Caco-2 (cell line): ENCODE data around the gene DMKN. TPM values are rescaled to one million over a fixed set of nuclear protein-coding genes. Genes with fewer than 3 reads are reported as not detected.
"Not testable (repeated sequence)": the region's sequence is repeated elsewhere in the genome, so short reads cannot be mapped to it uniquely, and the experiment has no call there.

Source experiments
- BruUV-seq: library from RNA; stranded (reverse); fragments of 400-500 nt; replicated peaks from 2 replicates; lab custom pipeline; 2021; lab: Mats Ljungman, UMichigan
- CTCF ChIA-PET: fragments of 300-600 bp; sonication (Branson Sonifier 250); formaldehyde crosslinking; loops from one replicate; lab custom pipeline; 2022; ENCODE audit warnings: antibody characterized with exemption; lab: Charles Lee
- POLR2A ChIA-PET: fragments of 300-600 bp; sonication (Branson Sonifier 250); formaldehyde crosslinking; loops from one replicate; lab custom pipeline; 2022; ENCODE audit warnings: antibody characterized with exemption; lab: Charles Lee
- DNase-seq, 2 experiments: peaks; one replicate each; pipeline versions ENCODE4 v3.0.0 to v3.0.0-alpha.2; 2020 to 2022
- H3K27me3 ChIP-seq: replicated peaks from 2 replicates; pipeline ENCODE4 v1.6.0; 2011; ENCODE audit warnings: low read length; ENCODE audit not compliant: control insufficient read depth, insufficient read depth
- H3K36me3 ChIP-seq: 2 replicates; pipeline ENCODE4 v1.5.1; 2011; ENCODE audit warnings: low read length; ENCODE audit not compliant: control insufficient read depth, insufficient read depth
- H3K4me1 ChIP-seq: fragments of 250-450 bp; sonication (Bioruptor Pico); 2 replicates; pipeline ENCODE4 v1.5.1; 2020; ENCODE audit warnings: mild to moderate bottlenecking
- H3K4me3 ChIP-seq: 2 replicates; pipeline ENCODE4 v1.5.1; 2011; ENCODE audit warnings: low read depth, mild to moderate bottlenecking, control low read depth, low read length
- H3K9me3 ChIP-seq: fragments of 250-450 bp; sonication (Bioruptor Pico); 2 replicates; pipeline ENCODE4 v1.5.1; 2020; ENCODE audit warnings: mild to moderate bottlenecking, moderate library complexity
- H3K27ac Mint-ChIP-seq: one replicate; pipeline ENCODE4 v1.8.0; 2022; ENCODE audit warnings: mixed read lengths; ENCODE audit not compliant: unreplicated experiment
- H3K27me3 Mint-ChIP-seq: one replicate; pipeline ENCODE4 v1.8.0; 2022; ENCODE audit warnings: mixed read lengths; ENCODE audit not compliant: insufficient read depth, unreplicated experiment
- H3K36me3 Mint-ChIP-seq: one replicate; pipeline ENCODE4 v1.8.0; 2022; ENCODE audit warnings: mild to moderate bottlenecking, mixed read lengths; ENCODE audit not compliant: insufficient read depth, unreplicated experiment
- H3K4me1 Mint-ChIP-seq: one replicate; pipeline ENCODE4 v1.8.0; 2022; ENCODE audit warnings: low read depth, mixed read lengths; ENCODE audit not compliant: unreplicated experiment
- H3K4me3 Mint-ChIP-seq: one replicate; pipeline ENCODE4 v1.8.0; 2022; ENCODE audit warnings: mild to moderate bottlenecking, moderate library complexity, mixed read lengths; ENCODE audit not compliant: unreplicated experiment
- H3K9me3 Mint-ChIP-seq: one replicate; pipeline ENCODE4 v1.8.0; 2022; ENCODE audit warnings: mixed read lengths; ENCODE audit not compliant: unreplicated experiment
- CTCF ChIP-seq, 2 experiments: fragments of 200-600 bp in 1 of 2; IDR thresholded peaks; 1 replicate in 1 of 2; 2 replicates in 1 of 2; pipeline versions ENCODE4 v1.5.1 to v1.8.0; 2011 to 2022; ENCODE audit warnings: antibody characterized with exemption in 1 of 2, control low read depth in 1 of 2, inconsistent platforms in 1 of 2, low read depth in 1 of 2, low read length in 1 of 2, mild to moderate bottlenecking in 1 of 2, moderate library complexity in 1 of 2; ENCODE audit not compliant: insufficient read depth in 1 of 2, severe bottlenecking in 1 of 2, unreplicated experiment in 1 of 2
- intact Hi-C: fragments of 100-400 bp; cut with micrococcal nuclease; formaldehyde crosslinking; loops from one replicate; pipeline ENCODE4 v1.10.0; 2022; ENCODE audit not compliant: unreplicated experiment
- total RNA-seq: library from RNA; stranded (reverse); gene quantifications from 2 replicates; pipeline ENCODE4 v1.2.3, GENCODE V29; 2022

DMKN gene
- total RNA-seq, 1 experiment from 2014 or later, result 341 TPM

- no peak for DNase-seq
- Histone ChIP-seq H3K9me3 (no peaks in the 10 kb centered on the region), H3K4me1 (peaks cover 20% of the 10 kb centered on the region), H3K27me3 (no peaks in the 10 kb centered on the region), H3K36me3 (no peaks in the 10 kb centered on the region), H3K4me3 (no peak overlapping the region)
- H3K27ac Mint-ChIP-seq, result no peak overlapping the region
- H3K9me3 Mint-ChIP-seq, result no peaks in the 10 kb centered on the region
- ChIA-PET POLR2A (no interaction called here), CTCF (no interaction called here)
- H3K4me1 Mint-ChIP-seq, result peaks cover 10% of the 10 kb centered on the region
- H3K27me3 Mint-ChIP-seq, result no peaks in the 10 kb centered on the region
- no TSS peak for BruUV-seq
- intact Hi-C loops, result no loop called here
- H3K4me3 Mint-ChIP-seq, result no peak overlapping the region
- no peak for TF ChIP-seq CTCF (IDR thresholded peaks at IDR 0.05; ENCODE audit: insufficient read depth in 1 of 2, low read depth in 1 of 2, low read length in 1 of 2, severe bottlenecking in 1 of 2, unreplicated experiment in 1 of 2)
- no peaks in the 10 kb centered on the region for H3K36me3 Mint-ChIP-seq
Observed at GRCh38 chr19:35462476-35462953, 50.9 kb downstream of the DMKN start.

DNA sequence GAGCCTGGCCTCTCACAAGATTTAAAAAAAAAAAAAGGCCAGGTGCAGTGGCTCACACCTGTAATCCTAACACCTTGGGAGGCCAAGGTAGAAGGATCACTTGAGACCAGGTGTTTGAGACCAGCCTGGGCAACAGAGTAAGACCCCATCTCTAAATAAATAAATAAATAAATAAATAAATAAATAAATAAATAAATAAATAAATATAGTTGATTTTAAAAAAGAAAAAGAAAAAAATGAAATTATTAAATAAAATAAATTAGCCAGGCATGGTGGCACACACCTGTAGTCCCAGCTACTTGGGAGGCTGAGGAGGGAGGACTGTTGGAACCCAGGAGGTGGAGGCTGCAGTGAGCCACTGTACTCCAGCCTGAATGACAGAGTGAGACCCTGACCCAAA is 51.7 kb downstream of the DMKN start:
- H3K4me1 Mint-ChIP-seq, H3K27ac Mint-ChIP-seq, POLR2A ChIA-PET, DNase-seq, CTCF ChIA-PET, H3K4me3 ChIP-seq, H3K36me3 Mint-ChIP-seq, H3K9me3 Mint-ChIP-seq, H3K4me3 Mint-ChIP-seq, H3K9me3 ChIP-seq, H3K36me3 ChIP-seq, intact Hi-C loops, H3K27me3 Mint-ChIP-seq, H3K27me3 ChIP-seq, BruUV-seq: not testable (repeated sequence)
- H3K4me1 ChIP-seq, result peaks cover 23% of the 10 kb centered on the region

- Mint-ChIP-seq H3K4me3 (no peak overlapping the region), H3K27me3 (no peaks in the 10 kb centered on the region), H3K4me1 (peaks cover 10% of the 10 kb centered on the region), H3K27ac (no peak overlapping the region), H3K36me3 (no peaks in the 10 kb centered on the region), H3K9me3 (no peaks in the 10 kb centered on the region)
- H3K36me3 ChIP-seq, result no peaks in the 10 kb centered on the region
- intact Hi-C loops, result no loop called here
- no peaks in the 10 kb centered on the region for H3K9me3 ChIP-seq
- DNase-seq, result no peak
- no peak for TF ChIP-seq CTCF (IDR thresholded peaks at IDR 0.05; ENCODE audit: insufficient read depth in 1 of 2, low read depth in 1 of 2, low read length in 1 of 2, severe bottlenecking in 1 of 2, unreplicated experiment in 1 of 2)
- no TSS peak for BruUV-seq
- POLR2A ChIA-PET, result interaction anchor here (0.6 kb wide), 1 partner anchor 153 kb away, joined by 3 read pairs; no protein-coding TSS in a partner anchor
- CTCF ChIA-PET, result no interaction called here
- H3K4me3 ChIP-seq, result no peak overlapping the region
- H3K4me1 ChIP-seq, result peaks cover 23% of the 10 kb centered on the region
- H3K27me3 ChIP-seq, result no peaks in the 10 kb centered on the region
Observed at GRCh38 chr19:35461060-35461459, 52.4 kb downstream of the DMKN start.
